COR-L47 (cell line): Measurements from ENCODE around the gene CLPTM1L.

Source experiments
- DNase-seq: peaks from one replicate; lab custom pipeline; 2025; lab: John Stamatoyannopoulos, UW

Gene CLPTM1L

GRCh38 chr5:1274471-1274870, 70.4 kb downstream of the CLPTM1L start:
- no peak for DNase-seq

GRCh38 chr5:1273745-1274144, 71.2 kb downstream of the CLPTM1L start:
- no peak for DNase-seq

- no peak for DNase-seq
Observed at GRCh38 chr5:1272201-1272600, 72.7 kb downstream of the CLPTM1L start.

- no peak for DNase-seq
Observed at GRCh38 chr5:1270933-1271914, 73.7 kb downstream of the CLPTM1L start.

- DNase-seq = no peak
Observed at GRCh38 chr5:1270426-1270825, 74.5 kb downstream of the CLPTM1L start.

GRCh38 chr5:1268666-1269065, 76.2 kb downstream of the CLPTM1L start:
- DNase-seq = no peak

- DNase-seq = no peak
Observed at GRCh38 chr5:1268056-1268455, 76.8 kb downstream of the CLPTM1L start.
